Measurements from ENCODE around the gene VDAC1.

DNA sequence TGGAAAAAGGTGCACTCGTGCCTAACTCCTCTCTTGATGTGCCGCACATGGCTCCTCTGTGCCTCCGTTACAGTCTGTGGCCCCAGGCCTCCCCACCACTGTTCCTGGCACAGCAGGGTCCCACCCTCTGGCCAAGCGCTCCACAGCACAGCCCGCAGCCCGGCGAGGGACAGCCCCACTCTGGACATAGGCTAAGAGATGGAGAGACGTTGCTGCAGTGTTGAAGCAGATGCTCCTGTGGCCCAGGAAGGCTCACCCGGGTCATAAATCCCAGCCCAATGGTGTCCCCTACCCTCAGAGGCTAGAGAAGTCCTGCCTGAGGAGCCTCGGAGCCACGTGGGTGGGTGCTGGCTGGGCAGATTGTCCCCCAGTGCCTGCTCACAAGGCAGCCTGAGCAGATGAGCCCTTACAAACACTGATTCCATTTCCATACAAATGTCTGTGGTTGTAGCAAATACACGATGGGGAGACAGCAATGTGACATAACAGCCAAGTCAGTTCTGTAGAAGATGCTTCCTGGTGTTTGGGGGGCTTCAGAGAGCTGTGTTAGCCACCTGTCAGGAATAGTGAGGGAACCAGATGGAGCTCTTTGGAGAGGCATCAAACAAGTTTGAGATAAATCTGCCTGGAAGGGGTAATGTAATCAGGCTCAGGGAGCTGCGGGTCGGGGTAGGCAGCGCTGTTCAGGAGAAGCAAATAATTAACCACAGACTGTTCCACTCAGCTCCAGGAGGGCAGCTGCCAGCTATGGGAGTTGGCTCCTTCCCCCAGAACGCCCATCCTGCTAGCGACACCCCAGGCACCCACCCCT is 78.1 kb downstream of the VDAC1 start:
- peak; percentile 71 for TF ChIP-seq GATA2 (IDR thresholded peaks at IDR 0.05; ENCODE audit: low read depth, low read length)
- TF ChIP-seq GATA3 (IDR thresholded peaks at IDR 0.05; ENCODE audit: low read depth, low read length), result no peak

Measured in SH-SY5Y (cell line).